Measurements from ENCODE around the gene SAE1.
"Not testable (repeated sequence)": the region's sequence is repeated elsewhere in the genome, so short reads cannot be mapped to it uniquely, and the experiment has no call there.

SAE1 gene

GRCh38 chr19:47132194-47132852 lies 1.7 kb downstream of the SAE1 start:
- peaks cover 32 to 51% (median 41%) of the 10 kb centered on the region in 10 experiments for H3K4me1 ChIP-seq
- H3K9ac ChIP-seq, result peak overlapping the region; percentile 87 to 98 (median 95); a peak in 21 of 22 replicates
- H3K4me2 ChIP-seq, result peak overlapping the region; percentile 74 to 98 (median 92)
- H3K27ac ChIP-seq, result peak overlapping the region in 9 of 11 experiments; percentile 90 to 97 (median 94); a peak in 17 of 22 replicates
- H3K4me3 ChIP-seq, result peak overlapping the region; percentile 72 to 95 (median 86)
- no peak for TF ChIP-seq Cebpa-rat (IDR thresholded peaks at IDR 0.05)
- peaks cover 4 to 55% (median 48%) of the 10 kb centered on the region in 11 experiments; a peak in 20 of 22 replicates for H3K36me3 ChIP-seq
- peaks cover 38 to 64% (median 62%) of the 10 kb centered on the region in 11 experiments; a peak in 21 of 22 replicates for H4K20me1 ChIP-seq
- H3K27me3 ChIP-seq, result no peaks in the 10 kb centered on the region
- H3K9me3 ChIP-seq (replicated peaks in 1 of 11), result 0 out of 22 replicates have a peak, but pooled peaks cover 0 to 6% (median 0%) of the 10 kb centered on the region in 11 experiments

- Histone ChIP-seq H4K20me1 (peaks cover 38 to 71% (median 69%) of the 10 kb centered on the region in 11 experiments; a peak in 21 of 22 replicates), H3K27ac (peak overlapping the region in 1 of 11 experiments; percentile 21; a peak in 1 of 22 replicates), H3K27me3 (no peaks in the 10 kb centered on the region), H3K9me3 (replicated peaks in 1 of 11) (0 out of 22 replicates have a peak, but pooled peaks cover 0 to 6% (median 0%) of the 10 kb centered on the region in 11 experiments), H3K9ac (peak overlapping the region; percentile 34 to 98 (median 95); a peak in 16 of 22 replicates), H3K4me2 (peak overlapping the region; percentile 74 to 98 (median 92)), H3K4me3 (peak overlapping the region in 6 of 10 experiments; percentile 72 to 95 (median 86); a peak in 7 of 20 replicates), H3K4me1 (peaks cover 32 to 51% (median 41%) of the 10 kb centered on the region in 10 experiments), H3K36me3 (peaks cover 5 to 62% (median 55%) of the 10 kb centered on the region in 11 experiments)
- no peak for TF ChIP-seq Cebpa-rat (IDR thresholded peaks at IDR 0.05)
These were observed 2.4 kb downstream of the SAE1 start for GRCh38 chr19:47133021-47133471.

GRCh38 chr19:47134545-47134944 lies 3.9 kb downstream of the SAE1 start:
- no peak overlapping the region for H3K27ac ChIP-seq
- peaks cover 52 to 86% (median 84%) of the 10 kb centered on the region in 11 experiments; a peak in 21 of 22 replicates for H4K20me1 ChIP-seq
- no peak overlapping the region; a peak in 1 of 20 replicates for H3K4me3 ChIP-seq

DNA sequence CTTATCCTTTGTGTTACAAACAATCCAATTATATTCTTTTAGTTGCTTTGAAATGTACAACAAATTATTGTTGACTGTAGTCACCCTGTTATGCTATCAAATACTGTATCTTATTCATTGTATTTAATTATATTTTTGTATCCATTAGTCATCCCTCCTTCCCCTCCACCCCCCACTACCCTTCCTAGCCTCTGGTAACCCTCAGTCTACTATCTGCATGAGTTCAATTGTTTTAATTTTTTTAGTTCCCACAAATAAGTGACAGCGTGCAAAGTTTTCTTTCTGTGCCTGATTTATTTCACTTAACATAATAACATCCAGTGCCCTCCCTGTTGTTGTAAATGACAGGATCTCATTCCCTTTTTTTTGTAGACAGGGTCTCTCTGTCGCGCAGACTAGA lies 4.5 kb downstream of the SAE1 start:
- peaks cover 52 to 92% (median 90%) of the 10 kb centered on the region in 11 experiments; a peak in 21 of 22 replicates for H4K20me1 ChIP-seq
- peaks cover 12 to 83% (median 74%) of the 10 kb centered on the region in 11 experiments for H3K36me3 ChIP-seq
- H3K4me2 ChIP-seq, result peak overlapping the region in 8 of 11 experiments; percentile 46 to 98 (median 87); a peak in 11 of 22 replicates
- no peak overlapping the region for H3K4me3 ChIP-seq
- no peak for TF ChIP-seq Cebpa-rat (IDR thresholded peaks at IDR 0.05)
- H3K27me3 ChIP-seq, result no peaks in the 10 kb centered on the region
- H3K27ac ChIP-seq, result no peak overlapping the region
- 0 out of 22 replicates have a peak overlapping the region, but pooled peaks of 3 of the 11 experiments have one; percentile 11 to 41 (median 40) for H3K9ac ChIP-seq
- H3K4me1 ChIP-seq, result peaks cover 32 to 51% (median 41%) of the 10 kb centered on the region in 10 experiments
- 0 out of 22 replicates have a peak, but pooled peaks cover 0 to 3% (median 0%) of the 10 kb centered on the region in 11 experiments for H3K9me3 ChIP-seq (replicated peaks in 1 of 11)

More at GRCh38 chr19:47134545-47134944, 3.9 kb downstream of the SAE1 start:
- Histone ChIP-seq H3K9ac (peak overlapping the region in 9 of 11 experiments; percentile 11 to 54 (median 40); a peak in 11 of 22 replicates), H3K4me1 (peaks cover 32 to 51% (median 41%) of the 10 kb centered on the region in 10 experiments), H3K4me2 (peak overlapping the region; percentile 46 to 98 (median 82)), H3K36me3 (peaks cover 12 to 77% (median 68%) of the 10 kb centered on the region in 11 experiments), H3K27me3 (no peaks in the 10 kb centered on the region), H3K9me3 (replicated peaks in 1 of 11) (0 out of 22 replicates have a peak, but pooled peaks cover 0 to 6% (median 0%) of the 10 kb centered on the region in 11 experiments)
- TF ChIP-seq Cebpa-rat (IDR thresholded peaks at IDR 0.05), result no peak

GRCh38 chr19:47141252-47141651 lies 10.6 kb downstream of the SAE1 start:
- not testable (repeated sequence) for H3K27me3 ChIP-seq; H3K4me3 ChIP-seq; H3K9me3 ChIP-seq (replicated peaks in 1 of 11); H3K27ac ChIP-seq
- Histone ChIP-seq H3K4me1 (peaks cover 0 to 37% (median 25%) of the 10 kb centered on the region in 10 experiments; a peak in 18 of 20 replicates), H3K9ac (peak overlapping the region in 1 of 11 experiments; percentile 15; a peak in 1 of 22 replicates), H3K4me2 (peak overlapping the region in 4 of 11 experiments; percentile 12 to 33 (median 21); a peak in 4 of 22 replicates), H4K20me1 (peaks cover 42 to 100% (median 100%) of the 10 kb centered on the region in 11 experiments; a peak in 21 of 22 replicates), H3K36me3 (peaks cover 45 to 100% (median 97%) of the 10 kb centered on the region in 11 experiments)

DNA sequence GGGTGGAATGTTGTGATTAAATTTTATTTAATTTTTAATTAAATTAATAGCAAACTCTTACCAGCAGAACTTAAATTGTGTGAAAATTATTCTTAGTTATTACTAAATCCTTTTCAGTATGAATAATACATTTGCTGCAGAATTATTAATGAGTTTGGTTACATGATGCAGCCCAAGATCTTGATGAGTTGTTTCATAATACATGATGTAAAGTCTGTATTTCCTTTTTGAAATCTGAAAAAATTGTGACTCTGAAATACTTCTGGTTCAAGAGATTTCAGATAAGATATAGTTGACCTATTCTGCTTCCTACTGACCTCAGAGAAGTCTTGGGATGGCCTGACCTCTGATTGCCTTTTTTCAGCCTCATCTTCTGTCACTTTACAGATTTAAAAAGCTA lies 11.1 kb downstream of the SAE1 start:
- Histone ChIP-seq H3K36me3 (peaks cover 50 to 100% (median 97%) of the 10 kb centered on the region in 11 experiments), H3K27ac (no peak overlapping the region), H4K20me1 (peaks cover 41 to 100% (median 100%) of the 10 kb centered on the region in 11 experiments; a peak in 21 of 22 replicates), H3K9me3 (replicated peaks in 1 of 11) (no peaks in the 10 kb centered on the region), H3K4me1 (peaks cover 0 to 35% (median 24%) of the 10 kb centered on the region in 10 experiments; a peak in 18 of 20 replicates), H3K27me3 (no peaks in the 10 kb centered on the region), H3K9ac (peak overlapping the region in 1 of 11 experiments; percentile 5; a peak in 1 of 22 replicates), H3K4me3 (no peak overlapping the region), H3K4me2 (peak overlapping the region in 3 of 11 experiments; percentile 12 to 33 (median 22); a peak in 2 of 22 replicates)
- TF ChIP-seq Cebpa-rat (IDR thresholded peaks at IDR 0.05), result no peak

DNA sequence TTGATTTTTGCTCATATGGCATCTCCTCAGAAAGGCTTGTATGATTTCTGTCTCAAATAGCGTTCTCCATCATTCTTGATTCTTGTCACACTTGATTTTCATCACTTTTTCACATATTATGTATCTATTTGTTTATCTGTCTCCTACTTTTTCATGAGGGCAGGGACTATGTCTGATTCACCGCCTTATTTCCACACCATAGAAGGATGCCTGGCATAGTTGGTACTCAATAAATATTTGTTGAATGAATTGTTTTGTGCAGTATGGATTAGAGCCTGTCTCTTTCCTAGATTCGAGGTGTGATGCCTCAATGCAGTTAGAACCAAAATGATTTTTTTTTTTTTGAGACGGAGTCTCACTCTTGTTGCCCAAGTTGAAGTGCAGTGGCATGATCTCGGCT lies 12.1 kb downstream of the SAE1 start:
- Histone ChIP-seq H3K4me2 (no peak overlapping the region), H3K9me3 (replicated peaks in 1 of 11) (no peaks in the 10 kb centered on the region), H3K36me3 (peaks cover 57 to 100% (median 95%) of the 10 kb centered on the region in 11 experiments), H4K20me1 (peaks cover 41 to 100% (median 96%) of the 10 kb centered on the region in 11 experiments; a peak in 21 of 22 replicates), H3K27ac (no peak overlapping the region), H3K4me3 (no peak overlapping the region), H3K27me3 (no peaks in the 10 kb centered on the region), H3K4me1 (peaks cover 0 to 33% (median 23%) of the 10 kb centered on the region in 10 experiments; a peak in 18 of 20 replicates), H3K9ac (peak overlapping the region in 1 of 11 experiments; percentile 15; a peak in 1 of 22 replicates)
- TF ChIP-seq Cebpa-rat (IDR thresholded peaks at IDR 0.05), result no peak

GRCh38 chr19:47143322-47144073 lies 12.9 kb downstream of the SAE1 start:
- no peak overlapping the region for H3K4me2 ChIP-seq
- no peak for TF ChIP-seq Cebpa-rat (IDR thresholded peaks at IDR 0.05)
- H3K9ac ChIP-seq, result peak overlapping the region in 2 of 11 experiments; percentile 16 to 19; a peak in 1 of 22 replicates
- no peak overlapping the region for H3K4me3 ChIP-seq
- peaks cover 59 to 100% (median 95%) of the 10 kb centered on the region in 11 experiments for H3K36me3 ChIP-seq
- H3K27ac ChIP-seq, result no peak overlapping the region
- H3K9me3 ChIP-seq (replicated peaks in 1 of 11), result no peaks in the 10 kb centered on the region
- H3K27me3 ChIP-seq, result no peaks in the 10 kb centered on the region
- H4K20me1 ChIP-seq, result peaks cover 36 to 100% (median 95%) of the 10 kb centered on the region in 11 experiments; a peak in 21 of 22 replicates
- H3K4me1 ChIP-seq, result peaks cover 0 to 33% (median 23%) of the 10 kb centered on the region in 10 experiments; a peak in 18 of 20 replicates
